OCI-LY3 (cell line): ENCODE measurements around the gene GPER1.

Experiments
- H2AFZ ChIP-seq: fragments of 200-600, 300-600 bp; shearing (Covaris generic); 2 replicates; pipeline ENCODE4 v1.6.0; 2014; ENCODE audit warnings: antibody characterized with exemption, low read depth, low read length
- H3K27ac ChIP-seq: fragments of 200-600, 300-600 bp; sonication (generic); 2 replicates; pipeline ENCODE4 v1.5.1; 2014; ENCODE audit warnings: mild to moderate bottlenecking, low read length, moderate library complexity, mixed read lengths
- H3K27me3 ChIP-seq: fragments of 200-600, 300-600 bp; sonication (generic); 2 replicates; pipeline ENCODE4 v1.6.1; 2014; ENCODE audit warnings: low read depth, low read length, mixed read lengths
- H3K36me3 ChIP-seq: fragments of 200-600, 300-600 bp; sonication (generic); replicated peaks from 2 replicates; pipeline ENCODE3; 2014; ENCODE audit warnings: low read depth, low read length, mixed read lengths
- H3K4me1 ChIP-seq: fragments of 300-600, 200-600 bp; sonication (generic); 2 replicates; pipeline ENCODE4 v1.6.1; 2014; ENCODE audit warnings: low read length, mixed read lengths
- H3K4me2 ChIP-seq: fragments of 200-600, 300-600 bp; sonication (generic); 2 replicates; pipeline ENCODE4 v1.6.1; 2014; ENCODE audit warnings: low read length, mixed read lengths
- H3K4me3 ChIP-seq: fragments of 300-600, 200-600 bp; sonication (generic); 2 replicates; pipeline ENCODE4 v1.5.1; 2014; ENCODE audit warnings: antibody characterized with exemption, mild to moderate bottlenecking, low read length, moderate library complexity
- H3K79me2 ChIP-seq: fragments of 300-600, 200-600 bp; shearing (Covaris generic); 2 replicates; pipeline ENCODE4 v1.6.1; 2014; ENCODE audit warnings: mild to moderate bottlenecking, low read length, mixed read lengths
- H3K9ac ChIP-seq: fragments of 300-600, 200-600 bp; shearing (Covaris generic); 2 replicates; pipeline ENCODE4 v1.6.0; 2014; ENCODE audit warnings: mild to moderate bottlenecking, low read length, moderate library complexity
- H3K9me3 ChIP-seq: fragments of 200-600, 300-600 bp; shearing (Covaris generic); 2 replicates; pipeline ENCODE4 v1.6.1; 2014; ENCODE audit warnings: low read length, mixed read lengths; ENCODE audit not compliant: insufficient read depth
- H4K20me1 ChIP-seq: fragments of 200-600, 300-600 bp; sonication (generic); 2 replicates; pipeline ENCODE4 v1.6.1; 2016; ENCODE audit warnings: low read length, mixed read lengths; ENCODE audit not compliant: insufficient read depth
- EZH2phosphoT487 ChIP-seq: fragments of 200-600 bp; shearing (Covaris generic); IDR thresholded peaks from 2 replicates; pipeline ENCODE4 v1.6.1; 2018; ENCODE audit warnings: antibody characterized with exemption, mixed run types, low read depth
- TF ChIP-seq, protein P1 (sequence below): fragments of 200-600, 300-600 bp; sonication (generic); IDR thresholded peaks from 2 replicates; pipeline ENCODE4 v1.5.1; 2014; ENCODE audit warnings: antibody characterized with exemption, low read length, low read depth

Gene GPER1

DNA sequence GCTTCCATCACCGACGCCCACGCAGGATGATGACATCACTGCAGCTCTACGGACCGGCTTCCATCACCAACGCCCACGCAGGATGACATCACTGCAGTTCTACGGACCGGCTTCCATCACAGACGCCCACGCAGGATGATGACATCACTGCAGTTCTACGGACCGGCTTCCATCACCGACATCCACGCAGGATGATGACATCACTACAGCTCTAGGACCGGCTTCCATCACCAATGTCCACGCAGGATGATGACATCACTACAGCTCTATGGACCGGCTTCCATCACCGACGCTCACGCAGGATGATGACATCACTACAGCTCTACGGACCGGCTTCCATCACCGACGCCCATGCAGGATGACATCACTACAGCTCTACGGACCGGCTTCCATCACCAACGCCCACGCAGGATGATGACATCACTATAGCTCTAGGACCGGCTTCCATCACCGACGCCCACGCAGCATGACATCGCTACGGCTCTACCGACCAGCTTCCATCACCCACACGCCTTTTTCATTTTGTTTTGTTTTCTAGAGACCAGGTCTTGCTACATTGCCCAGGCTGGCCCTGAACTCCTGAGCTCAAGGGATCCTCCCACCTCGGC lies 29.5 kb downstream of the GPER1 start:
- Histone ChIP-seq H4K20me1 (no peaks in the 10 kb centered on the region), H3K27ac (no peak overlapping the region), H2AFZ (no peak overlapping the region), H3K27me3 (no peaks in the 10 kb centered on the region), H3K9ac (no peak overlapping the region), H3K9me3 (no peaks in the 10 kb centered on the region), H3K4me2 (no peak overlapping the region), H3K4me1 (no peaks in the 10 kb centered on the region), H3K79me2 (peaks cover 9% of the 10 kb centered on the region; the same call in 1 of the 2 replicates), H3K36me3 (no peaks in the 10 kb centered on the region), H3K4me3 (no peak overlapping the region)
- no peak for TF ChIP-seq EZH2phosphoT487
- TF ChIP-seq, protein P1, sequence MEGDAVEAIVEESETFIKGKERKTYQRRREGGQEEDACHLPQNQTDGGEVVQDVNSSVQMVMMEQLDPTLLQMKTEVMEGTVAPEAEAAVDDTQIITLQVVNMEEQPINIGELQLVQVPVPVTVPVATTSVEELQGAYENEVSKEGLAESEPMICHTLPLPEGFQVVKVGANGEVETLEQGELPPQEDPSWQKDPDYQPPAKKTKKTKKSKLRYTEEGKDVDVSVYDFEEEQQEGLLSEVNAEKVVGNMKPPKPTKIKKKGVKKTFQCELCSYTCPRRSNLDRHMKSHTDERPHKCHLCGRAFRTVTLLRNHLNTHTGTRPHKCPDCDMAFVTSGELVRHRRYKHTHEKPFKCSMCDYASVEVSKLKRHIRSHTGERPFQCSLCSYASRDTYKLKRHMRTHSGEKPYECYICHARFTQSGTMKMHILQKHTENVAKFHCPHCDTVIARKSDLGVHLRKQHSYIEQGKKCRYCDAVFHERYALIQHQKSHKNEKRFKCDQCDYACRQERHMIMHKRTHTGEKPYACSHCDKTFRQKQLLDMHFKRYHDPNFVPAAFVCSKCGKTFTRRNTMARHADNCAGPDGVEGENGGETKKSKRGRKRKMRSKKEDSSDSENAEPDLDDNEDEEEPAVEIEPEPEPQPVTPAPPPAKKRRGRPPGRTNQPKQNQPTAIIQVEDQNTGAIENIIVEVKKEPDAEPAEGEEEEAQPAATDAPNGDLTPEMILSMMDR: no peak

DNA sequence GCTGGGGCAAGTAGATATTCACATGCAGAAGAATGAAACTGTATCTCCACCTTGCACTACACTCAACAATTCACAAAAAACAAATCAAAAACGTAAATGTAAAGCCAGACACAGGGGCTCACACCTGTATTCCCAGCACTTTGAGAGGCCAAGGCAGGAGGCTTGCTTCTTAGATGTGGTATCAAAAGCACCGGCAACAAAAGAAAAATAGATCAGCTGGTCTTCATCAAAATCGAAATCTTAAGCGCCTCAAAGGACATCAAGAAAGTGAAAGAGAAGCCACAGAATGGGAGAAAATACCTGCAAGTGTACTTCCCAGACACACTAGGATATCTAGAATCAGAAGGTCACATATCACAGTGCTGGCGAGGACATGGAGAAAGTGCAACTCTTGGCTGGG lies 31.3 kb downstream of the GPER1 start:
- H3K27me3 ChIP-seq: no peaks in the 10 kb centered on the region
- H3K27ac ChIP-seq: no peak overlapping the region
- peaks cover 9% of the 10 kb centered on the region; the same call in 1 of the 2 replicates for H3K79me2 ChIP-seq
- H3K4me1 ChIP-seq: no peaks in the 10 kb centered on the region
- H2AFZ ChIP-seq: no peak overlapping the region
- no peaks in the 10 kb centered on the region for H3K9me3 ChIP-seq
- no peak overlapping the region for H3K9ac ChIP-seq
- no peaks in the 10 kb centered on the region for H4K20me1 ChIP-seq
- H3K4me2 ChIP-seq: no peak overlapping the region
- no peaks in the 10 kb centered on the region for H3K36me3 ChIP-seq
- TF ChIP-seq EZH2phosphoT487: no peak
- TF ChIP-seq, protein P1: no peak
- no peak overlapping the region for H3K4me3 ChIP-seq

DNA sequence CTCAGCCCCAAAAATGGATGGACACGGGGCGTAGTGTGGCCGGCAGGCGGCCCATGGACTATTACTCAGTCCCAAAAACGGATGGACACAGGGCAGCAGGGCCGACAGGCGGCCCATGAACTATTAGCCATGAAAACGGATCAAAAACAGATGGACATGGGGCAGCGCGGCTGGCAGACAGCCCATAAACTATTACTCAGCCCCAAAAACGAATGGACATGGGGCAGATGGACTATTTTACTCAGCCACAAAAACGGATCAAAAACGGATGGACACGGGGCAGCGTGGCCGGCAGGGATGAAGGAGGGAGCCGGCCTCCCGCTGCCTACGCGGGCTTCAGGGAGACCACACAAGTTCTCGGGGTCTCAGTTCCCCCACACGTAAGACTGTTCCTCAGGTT lies 32.9 kb downstream of the GPER1 start:
- Histone ChIP-seq H3K79me2 (peaks cover 9% of the 10 kb centered on the region; the same call in 1 of the 2 replicates), H3K27ac (no peak overlapping the region), H2AFZ (no peak overlapping the region), H3K36me3 (no peaks in the 10 kb centered on the region), H3K9ac (no peak overlapping the region), H3K27me3 (no peaks in the 10 kb centered on the region), H3K9me3 (no peaks in the 10 kb centered on the region), H3K4me2 (no peak overlapping the region), H3K4me3 (no peak overlapping the region), H4K20me1 (no peaks in the 10 kb centered on the region), H3K4me1 (no peaks in the 10 kb centered on the region)
- TF ChIP-seq, protein P1: no peak
- no peak for TF ChIP-seq EZH2phosphoT487

DNA sequence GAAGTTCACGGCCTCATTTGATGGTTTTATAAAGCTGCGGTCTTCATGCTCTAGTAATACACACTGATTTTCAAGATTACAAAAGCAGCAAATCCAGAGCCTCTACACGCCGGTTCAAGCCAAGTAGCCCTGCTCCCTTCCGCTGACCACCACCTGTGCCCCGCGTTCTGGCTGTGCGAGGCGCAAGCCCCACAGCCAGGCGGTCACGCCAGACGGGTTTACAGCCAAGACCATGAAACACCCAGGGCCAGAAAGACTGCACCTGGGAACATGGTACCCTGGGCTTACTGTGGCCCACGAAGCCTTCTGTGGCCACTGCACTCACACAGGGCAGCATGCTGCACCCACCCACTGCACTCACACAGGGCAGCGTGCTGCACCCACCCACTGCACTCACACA lies 33.6 kb downstream of the GPER1 start:
- Histone ChIP-seq H2AFZ (no peak overlapping the region), H4K20me1 (no peaks in the 10 kb centered on the region), H3K4me3 (no peak overlapping the region), H3K36me3 (no peaks in the 10 kb centered on the region), H3K27me3 (no peaks in the 10 kb centered on the region), H3K9me3 (no peaks in the 10 kb centered on the region), H3K79me2 (peaks cover 9% of the 10 kb centered on the region; the same call in 1 of the 2 replicates), H3K4me2 (no peak overlapping the region), H3K9ac (no peak overlapping the region), H3K4me1 (no peaks in the 10 kb centered on the region), H3K27ac (no peak overlapping the region)
- TF ChIP-seq, protein P1: no peak
- no peak for TF ChIP-seq EZH2phosphoT487
